Measurements from ENCODE around the gene IL5RA.

Gene IL5RA

GRCh38 chr3:3127432-3128010 lies 17.3 kb upstream of the IL5RA start:
- peaks cover 29% of the 10 kb centered on the region for H3K36me3 ChIP-seq (ENCODE audit: control insufficient read depth, insufficient read depth, low read length)
- no peaks in the 10 kb centered on the region for H3K9me3 ChIP-seq (ENCODE audit: control insufficient read depth, insufficient read depth, low read length)
- H3K27ac ChIP-seq (ENCODE audit: low read depth, low read length) = peak overlapping the region; percentile 94

GRCh38 chr3:3126477-3127431 lies 16.6 kb upstream of the IL5RA start, which contains the start of gene TRNT1:
TRNT1 (plus strand) TSS chr3:3126940; CDS start chr3:3129041, 2,101 bp downstream.
- H3K9ac ChIP-seq (ENCODE audit: low read depth, low read length) = peak within 1 kb of the TSS; percentile 99
- peak within 1 kb of the TSS; percentile 94 for H3K27ac ChIP-seq (ENCODE audit: low read depth, low read length)
- H3K4me3 ChIP-seq (ENCODE audit: low read depth, low read length) = peak within 1 kb of the TSS; percentile 95
- peaks cover 29% of the 10 kb centered on the region for H3K36me3 ChIP-seq (ENCODE audit: control insufficient read depth, insufficient read depth, low read length)
- H3K27me3 ChIP-seq (ENCODE audit: control insufficient read depth, insufficient read depth, low read length) = no peaks in the 10 kb centered on the region
- peaks cover 8% of the 10 kb centered on the region; the same call in 1 of the 2 replicates for H3K4me1 ChIP-seq (ENCODE audit: control insufficient read depth, insufficient read depth, low read length)
- H3K9me3 ChIP-seq (ENCODE audit: control insufficient read depth, insufficient read depth, low read length) = no peaks in the 10 kb centered on the region

More at GRCh38 chr3:3127432-3128010, 17.3 kb upstream of the IL5RA start:
- Histone ChIP-seq H3K27me3 (ENCODE audit: control insufficient read depth, insufficient read depth, low read length) (no peaks in the 10 kb centered on the region), H3K9ac (ENCODE audit: low read depth, low read length) (peak overlapping the region; percentile 99), H3K4me1 (ENCODE audit: control insufficient read depth, insufficient read depth, low read length) (peaks cover 8% of the 10 kb centered on the region; the same call in 1 of the 2 replicates), H3K4me3 (ENCODE audit: low read depth, low read length) (peak overlapping the region; percentile 95)

GRCh38 chr3:3125977-3126376 lies 15.8 kb upstream of the IL5RA start:
- H3K9me3 ChIP-seq (ENCODE audit: control insufficient read depth, insufficient read depth, low read length) = no peaks in the 10 kb centered on the region
- H3K4me3 ChIP-seq (ENCODE audit: low read depth, low read length) = peak overlapping the region; percentile 95
- H3K4me1 ChIP-seq (ENCODE audit: control insufficient read depth, insufficient read depth, low read length) = peaks cover 8% of the 10 kb centered on the region; the same call in 1 of the 2 replicates
- H3K27me3 ChIP-seq (ENCODE audit: control insufficient read depth, insufficient read depth, low read length) = no peaks in the 10 kb centered on the region
- peaks cover 25% of the 10 kb centered on the region for H3K36me3 ChIP-seq (ENCODE audit: control insufficient read depth, insufficient read depth, low read length)
- peak overlapping the region; percentile 94 for H3K27ac ChIP-seq (ENCODE audit: low read depth, low read length)
- H3K9ac ChIP-seq (ENCODE audit: low read depth, low read length) = peak overlapping the region; percentile 83

- H3K4me3 ChIP-seq (ENCODE audit: low read depth, low read length) = no peak overlapping the region
- no peaks in the 10 kb centered on the region for H3K9me3 ChIP-seq (ENCODE audit: control insufficient read depth, insufficient read depth, low read length)
- no peaks in the 10 kb centered on the region for H3K4me1 ChIP-seq (ENCODE audit: control insufficient read depth, insufficient read depth, low read length)
- no peaks in the 10 kb centered on the region for H3K36me3 ChIP-seq (ENCODE audit: control insufficient read depth, insufficient read depth, low read length)
- no peaks in the 10 kb centered on the region for H3K27me3 ChIP-seq (ENCODE audit: control insufficient read depth, insufficient read depth, low read length)
- H3K27ac ChIP-seq (ENCODE audit: low read depth, low read length) = no peak overlapping the region
- no peak overlapping the region for H3K9ac ChIP-seq (ENCODE audit: low read depth, low read length)
Measured at GRCh38 chr3:3119393-3119851, 9.2 kb upstream of the IL5RA start.

GRCh38 chr3:3117651-3118050 lies 7.5 kb upstream of the IL5RA start:
- Histone ChIP-seq H3K36me3 (ENCODE audit: control insufficient read depth, insufficient read depth, low read length) (no peaks in the 10 kb centered on the region), H3K27ac (ENCODE audit: low read depth, low read length) (no peak overlapping the region), H3K9ac (ENCODE audit: low read depth, low read length) (no peak overlapping the region), H3K4me3 (ENCODE audit: low read depth, low read length) (no peak overlapping the region), H3K4me1 (ENCODE audit: control insufficient read depth, insufficient read depth, low read length) (no peaks in the 10 kb centered on the region), H3K9me3 (ENCODE audit: control insufficient read depth, insufficient read depth, low read length) (no peaks in the 10 kb centered on the region), H3K27me3 (ENCODE audit: control insufficient read depth, insufficient read depth, low read length) (no peaks in the 10 kb centered on the region)

- H3K9ac ChIP-seq (ENCODE audit: low read depth, low read length) = no peak overlapping the region
- H3K36me3 ChIP-seq (ENCODE audit: control insufficient read depth, insufficient read depth, low read length) = no peaks in the 10 kb centered on the region
- no peak overlapping the region for H3K27ac ChIP-seq (ENCODE audit: low read depth, low read length)
- H3K9me3 ChIP-seq (ENCODE audit: control insufficient read depth, insufficient read depth, low read length) = no peaks in the 10 kb centered on the region
- H3K4me3 ChIP-seq (ENCODE audit: low read depth, low read length) = no peak overlapping the region
- H3K27me3 ChIP-seq (ENCODE audit: control insufficient read depth, insufficient read depth, low read length) = no peaks in the 10 kb centered on the region
- peaks cover 18% of the 10 kb centered on the region for H3K4me1 ChIP-seq (ENCODE audit: control insufficient read depth, insufficient read depth, low read length)
Measured at GRCh38 chr3:3113042-3113709, 3.0 kb upstream of the IL5RA start.

- Histone ChIP-seq H3K27ac (ENCODE audit: low read depth, low read length) (peak overlapping the region; percentile 26), H3K4me3 (ENCODE audit: low read depth, low read length) (no peak overlapping the region), H3K36me3 (ENCODE audit: control insufficient read depth, insufficient read depth, low read length) (no peaks in the 10 kb centered on the region), H3K9me3 (ENCODE audit: control insufficient read depth, insufficient read depth, low read length) (no peaks in the 10 kb centered on the region), H3K9ac (ENCODE audit: low read depth, low read length) (peak overlapping the region; percentile 23; the same call in 1 of the 2 replicates), H3K4me1 (ENCODE audit: control insufficient read depth, insufficient read depth, low read length) (peaks cover 18% of the 10 kb centered on the region), H3K27me3 (ENCODE audit: control insufficient read depth, insufficient read depth, low read length) (no peaks in the 10 kb centered on the region)
Measured at GRCh38 chr3:3110749-3111361, 681 bp upstream of the IL5RA start.

GRCh38 chr3:3109407-3110298 lies 521 bp downstream of the IL5RA start:
- Histone ChIP-seq H3K27ac (ENCODE audit: low read depth, low read length) (peak overlapping the region; percentile 26), H3K4me3 (ENCODE audit: low read depth, low read length) (no peak overlapping the region), H3K27me3 (ENCODE audit: control insufficient read depth, insufficient read depth, low read length) (no peaks in the 10 kb centered on the region), H3K36me3 (ENCODE audit: control insufficient read depth, insufficient read depth, low read length) (no peaks in the 10 kb centered on the region), H3K4me1 (ENCODE audit: control insufficient read depth, insufficient read depth, low read length) (peaks cover 18% of the 10 kb centered on the region), H3K9ac (ENCODE audit: low read depth, low read length) (no peak overlapping the region), H3K9me3 (ENCODE audit: control insufficient read depth, insufficient read depth, low read length) (no peaks in the 10 kb centered on the region)

- no peak overlapping the region for H3K4me3 ChIP-seq (ENCODE audit: low read depth, low read length)
Measured at GRCh38 chr3:3107858-3108257, 2.3 kb downstream of the IL5RA start.

GRCh38 chr3:3107181-3107580 lies 3.0 kb downstream of the IL5RA start:
- Histone ChIP-seq H3K9ac (ENCODE audit: low read depth, low read length) (no peak overlapping the region), H3K4me1 (ENCODE audit: control insufficient read depth, insufficient read depth, low read length) (peaks cover 18% of the 10 kb centered on the region), H3K27ac (ENCODE audit: low read depth, low read length) (no peak overlapping the region), H3K27me3 (ENCODE audit: control insufficient read depth, insufficient read depth, low read length) (no peaks in the 10 kb centered on the region), H3K36me3 (ENCODE audit: control insufficient read depth, insufficient read depth, low read length) (no peaks in the 10 kb centered on the region), H3K9me3 (ENCODE audit: control insufficient read depth, insufficient read depth, low read length) (no peaks in the 10 kb centered on the region), H3K4me3 (ENCODE audit: low read depth, low read length) (no peak overlapping the region)

More at GRCh38 chr3:3107858-3108257, 2.3 kb downstream of the IL5RA start:
- Histone ChIP-seq H3K9ac (ENCODE audit: low read depth, low read length) (no peak overlapping the region), H3K4me1 (ENCODE audit: control insufficient read depth, insufficient read depth, low read length) (peaks cover 18% of the 10 kb centered on the region), H3K27me3 (ENCODE audit: control insufficient read depth, insufficient read depth, low read length) (no peaks in the 10 kb centered on the region), H3K36me3 (ENCODE audit: control insufficient read depth, insufficient read depth, low read length) (no peaks in the 10 kb centered on the region), H3K27ac (ENCODE audit: low read depth, low read length) (no peak overlapping the region), H3K9me3 (ENCODE audit: control insufficient read depth, insufficient read depth, low read length) (no peaks in the 10 kb centered on the region)
